Transverse colon (tissue), 3 donors: Measurements from ENCODE around the gene NPHP3.

Source experiments
- CTCF ChIP-seq, 5 experiments: fragments of 200-600 bp in 3 of 5; fragments of 450-650 bp in 2 of 5; sonication (generic) in 3 of 5; IDR thresholded peaks; 1 replicate in 2 of 5; 2 replicates in 3 of 5; pipeline ENCODE4 v1.5.1; 2016 to 2017; ENCODE audit warnings: antibody characterized with exemption in 5 of 5, inconsistent platforms in 3 of 5, mild to moderate bottlenecking in 2 of 5, moderate library complexity in 1 of 5
- EP300 ChIP-seq: sonication (generic); formaldehyde crosslinking; IDR thresholded peaks from one replicate; pipeline ENCODE4 v1.6.1; 2017; ENCODE audit warnings: antibody characterized with exemption, low read depth

- TF ChIP-seq CTCF (IDR thresholded peaks at IDR 0.05) (no peak), EP300 (no peak)
Observed at GRCh38 chr3:132753946-132754345, 31.7 kb upstream of the NPHP3 start.
